ENCODE measurements around the gene RAB37. TPM values are rescaled to one million over a fixed set of nuclear protein-coding genes. Genes with fewer than 3 reads are reported as not detected.

The RAB37 gene
- total and polyA plus RNA-seq, 9 of the 15 experiments (the other 6 are each of a cell fraction or from before 2014, with no cell fraction given) = 0.03 to 0.27 (median 0.11) TPM; not detected in 4

- TF ChIP-seq USF2 (CRISPR knock-in tag; IDR thresholded peaks at IDR 0.05) (no peak), CCAR2 (IDR thresholded peaks at IDR 0.05; ENCODE audit: low read depth, low read length) (no peak), PTTG1 (tag; IDR thresholded peaks at IDR 0.05; ENCODE audit: low read depth) (no peak), E4F1 (CRISPR knock-in tag; IDR thresholded peaks at IDR 0.05; ENCODE audit: borderline replicate concordance) (no peak), BACH1 (tag; IDR thresholded peaks at IDR 0.05) (no peak), ZNF354B (CRISPR knock-in tag; IDR thresholded peaks at IDR 0.05) (no peak), NFRKB (IDR thresholded peaks at IDR 0.05; ENCODE audit: low read depth) (no peak), ZC3H4 (CRISPR knock-in tag; IDR thresholded peaks at IDR 0.05; ENCODE audit: borderline replicate concordance) (no peak), ZNF347 (CRISPR knock-in tag; IDR thresholded peaks at IDR 0.05; ENCODE audit: low read depth) (no peak), CHCHD3 (CRISPR knock-in tag; IDR thresholded peaks at IDR 0.05) (no peak), NR0B1 (IDR thresholded peaks at IDR 0.05; ENCODE audit: partially characterized antibody) (no peak), ZEB2 (IDR thresholded peaks at IDR 0.05) (no peak), SREBF1 (IDR thresholded peaks at IDR 0.05; ENCODE audit: borderline replicate concordance, low read depth, low read length) (no peak), PTRF (tag; IDR thresholded peaks at IDR 0.05) (no peak), ZNF696 (CRISPR knock-in tag; conservative IDR thresholded peaks at IDR 0.05) (no peak), ZFX (CRISPR knock-in tag; IDR thresholded peaks at IDR 0.05) (peak; percentile 69), ZBED1 (IDR thresholded peaks at IDR 0.05) (no peak), TAL1 (IDR thresholded peaks at IDR 0.05) (no peak), CEBPB (tag; IDR thresholded peaks at IDR 0.05) (no peak), ATF1 (CRISPR knock-in tag; IDR thresholded peaks at IDR 0.05) (no peak), ATF1 (tag; IDR thresholded peaks at IDR 0.05) (peak; percentile 38; the same call in 1 of the 2 replicates), CLOCK (CRISPR knock-in tag; IDR thresholded peaks at IDR 0.05; ENCODE audit: borderline replicate concordance) (no peak)
Observed at GRCh38 chr17:74748529-74749278, 11.6 kb downstream of the RAB37 start, which contains the start of gene NHERF1 (continued).

All from K562 (cell line).